Right kidney (tissue), 9 donors: Measurements from ENCODE around the gene ZNF317.

Experiments
- DNase-seq: peaks from one replicate; pipeline ENCODE4 v3.0.0-alpha.2; 2016
- long read RNA-seq, 8 donors: transcript quantifications; one replicate each; lab custom pipeline, GENCODE V29; 2026

ZNF317 gene
- long read RNA-seq, donor 1, full-length matches to known transcripts: 2 of 2 reads
- long read RNA-seq, donor 1, partial matches to known transcripts: 0 of 2 reads
- long read RNA-seq, donor 1, other reads (novel, unspliced or antisense): 0 of 2 reads
- long read RNA-seq, donor 2, full-length matches to known transcripts: 1 of 1 reads
- long read RNA-seq, donor 2, partial matches to known transcripts: 0 of 1 reads
- long read RNA-seq, donor 2, other reads (novel, unspliced or antisense): 0 of 1 reads
- long read RNA-seq, donor 3: 0 reads
- long read RNA-seq, donor 4, full-length matches to known transcripts: 3 of 17 reads
- long read RNA-seq, donor 4, partial matches to known transcripts: 14 of 17 reads
- long read RNA-seq, donor 4, other reads (novel, unspliced or antisense): 0 of 17 reads
- long read RNA-seq, donor 5, full-length matches to known transcripts: 2 of 2 reads
- long read RNA-seq, donor 5, partial matches to known transcripts: 0 of 2 reads
- long read RNA-seq, donor 5, other reads (novel, unspliced or antisense): 0 of 2 reads
- long read RNA-seq, donor 6, full-length matches to known transcripts: 2 of 2 reads
- long read RNA-seq, donor 6, partial matches to known transcripts: 0 of 2 reads
- long read RNA-seq, donor 6, other reads (novel, unspliced or antisense): 0 of 2 reads
- long read RNA-seq, donor 7: 0 reads
- long read RNA-seq, donor 8: 0 reads

DNA sequence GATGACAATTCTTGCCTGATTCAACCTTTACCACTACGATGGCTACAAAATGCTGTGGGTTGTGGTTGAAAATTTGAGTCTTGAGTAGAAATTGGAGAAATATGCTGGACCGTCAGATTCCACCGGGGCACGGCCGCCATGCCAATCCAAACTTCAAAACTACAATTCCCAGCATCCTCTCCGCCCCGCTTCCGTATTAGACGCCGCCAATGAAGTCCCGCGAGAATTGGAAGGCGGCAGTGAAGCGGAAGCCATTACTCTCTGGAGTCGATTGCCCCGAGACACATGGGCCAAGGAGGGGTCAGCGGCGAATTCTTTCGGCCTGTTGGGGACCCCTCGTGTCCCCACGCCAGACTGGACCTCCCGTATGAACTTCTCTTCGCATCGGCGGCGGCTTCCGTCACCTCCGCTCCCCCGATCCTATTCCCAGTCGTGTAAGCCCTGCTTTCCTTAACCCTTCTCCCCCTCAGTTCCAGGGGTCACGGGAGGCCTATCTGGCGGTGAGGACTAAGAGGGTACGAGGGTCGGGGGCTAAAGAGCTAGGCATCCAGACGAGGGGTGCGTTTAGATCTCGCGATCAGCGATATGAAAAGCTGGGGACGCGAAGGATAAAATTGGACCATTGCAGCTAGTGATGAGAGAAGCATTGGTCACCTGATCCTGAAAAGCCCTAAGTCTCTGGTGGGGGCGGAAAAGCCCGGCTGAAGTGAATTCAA is at the start of gene ZNF317:
Gene ZNF317 (plus strand): TSS at position 239 of the 716 bp plus-strand sequence. CDS start 15,620 bp downstream, outside the sequence.
- peak; percentile 89 for DNase-seq

DNA sequence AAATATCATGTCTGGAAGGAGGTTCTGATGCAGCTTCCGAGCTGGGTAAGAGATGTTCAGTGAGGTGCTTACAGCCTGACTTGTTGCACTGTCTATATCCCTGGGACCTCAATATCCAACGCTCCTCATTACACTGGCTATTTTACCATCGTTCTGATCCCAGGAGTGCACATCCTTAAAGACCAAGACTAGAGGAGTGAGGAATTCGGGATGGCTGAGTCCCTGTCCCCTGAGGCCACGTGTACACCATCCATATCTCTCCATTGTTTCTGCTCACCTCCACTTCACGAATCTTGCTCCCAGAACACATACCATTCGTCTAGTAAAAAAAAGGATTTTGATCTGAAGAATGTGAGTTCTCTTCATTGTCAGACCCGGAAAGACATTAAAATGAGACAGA is 32.8 kb upstream of the ZNF317 start, which contains the start of gene OR7G2:
Gene OR7G2 (minus strand): TSS at position 101 of the 400 bp plus-strand sequence. CDS start 4,232 bp downstream, outside the sequence.
- DNase-seq: no peak

DNA sequence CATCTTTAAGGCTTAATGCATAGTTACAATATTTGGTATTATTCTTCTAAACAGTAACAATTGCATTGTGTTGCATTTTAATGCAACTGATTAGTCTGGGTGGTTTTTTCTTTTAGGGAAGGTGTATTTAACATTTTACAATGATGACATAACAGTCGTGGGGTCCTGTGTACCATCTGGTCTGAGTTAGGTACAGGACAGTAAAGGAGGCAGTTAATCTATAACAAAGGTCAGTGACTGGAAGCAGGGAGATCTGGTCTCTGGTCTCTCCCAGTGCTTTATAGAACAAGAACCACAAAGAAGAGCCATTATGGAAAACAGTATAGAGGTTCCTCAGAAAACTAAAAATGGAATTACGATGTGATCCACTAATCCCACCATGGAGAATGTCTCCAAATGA is 30.2 kb upstream of the ZNF317 start:
- no peak for DNase-seq

DNA sequence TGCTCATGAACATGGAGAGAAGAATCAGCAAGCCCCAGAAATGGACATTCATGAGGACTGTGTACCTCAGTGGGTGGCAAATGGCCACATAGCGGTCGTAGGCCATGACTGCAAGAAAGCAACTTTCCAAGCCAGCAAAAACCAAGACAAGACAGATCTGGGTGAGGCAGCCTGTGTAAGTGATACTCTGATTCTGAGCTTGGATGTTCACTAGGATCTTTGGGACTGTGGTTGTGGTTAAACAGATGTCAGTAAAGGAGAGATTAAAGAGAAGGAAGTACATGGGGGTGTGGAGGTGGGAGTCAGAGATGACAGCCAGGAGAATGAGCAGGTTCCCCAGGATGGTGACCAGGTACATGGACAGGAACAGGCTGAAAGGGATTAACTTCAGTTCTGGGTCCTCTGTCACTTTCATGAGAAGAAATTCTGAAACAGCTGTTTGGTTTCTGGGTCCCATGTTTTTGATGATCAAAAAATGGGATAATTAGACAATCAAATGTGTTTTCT is 24.8 kb upstream of the ZNF317 start, which contains the start of gene OR7G1:
Gene OR7G1 (minus strand): TSS at position 457 of the 507 bp plus-strand sequence. CDS start 0 bp downstream, at position 457.
- DNase-seq: no peak

DNA sequence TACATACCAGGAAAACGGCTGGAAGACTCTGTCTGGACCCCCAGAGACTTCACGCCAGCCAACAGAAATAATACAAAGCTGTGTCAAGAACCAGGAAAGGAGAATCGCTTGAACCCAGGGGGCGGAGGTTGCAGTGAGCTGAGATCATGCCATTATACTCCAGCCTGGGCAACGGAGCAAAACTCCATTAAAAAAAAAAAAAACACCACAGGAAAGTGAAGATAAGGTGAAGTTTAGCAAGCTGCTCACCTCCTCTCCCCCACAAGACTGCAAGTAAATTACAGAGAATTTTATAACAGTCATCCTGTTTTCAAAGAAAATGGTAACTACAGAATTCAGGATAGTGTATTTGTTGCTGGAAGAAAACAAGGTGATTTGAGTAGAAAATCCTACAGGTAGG is 23.6 kb upstream of the ZNF317 start:
- no peak for DNase-seq

DNA sequence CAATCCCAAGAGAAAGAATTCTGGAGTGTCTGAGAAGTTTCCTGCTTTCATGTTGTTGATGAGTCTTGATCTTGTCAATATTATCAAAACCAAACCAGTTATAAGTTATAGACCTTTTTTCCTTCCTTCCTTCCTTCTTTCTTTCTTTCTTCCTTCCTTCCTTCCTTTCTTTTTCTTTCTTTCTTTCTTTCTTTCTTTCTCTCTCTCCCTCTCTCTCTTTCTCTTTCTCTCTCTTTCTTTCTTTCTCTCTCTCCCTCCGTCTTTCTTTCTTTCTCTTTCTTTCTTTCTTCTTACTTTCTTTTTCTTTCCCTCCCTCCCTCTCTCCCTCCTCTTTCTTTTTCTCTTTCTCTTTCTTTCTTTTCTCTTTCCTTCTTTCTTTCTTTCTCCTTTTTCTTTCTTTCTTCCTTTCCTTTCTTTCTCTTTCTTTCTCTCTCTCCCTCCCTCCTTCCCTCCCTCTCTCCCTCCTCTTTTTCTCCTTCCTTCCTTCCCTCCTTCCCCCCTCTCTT is 13.2 kb upstream of the ZNF317 start, which contains the start of gene OR7G3:
Gene OR7G3 (minus strand): TSS at position 51 of the 506 bp plus-strand sequence. CDS start 0 bp downstream, at position 51.
- no peak for DNase-seq

DNA sequence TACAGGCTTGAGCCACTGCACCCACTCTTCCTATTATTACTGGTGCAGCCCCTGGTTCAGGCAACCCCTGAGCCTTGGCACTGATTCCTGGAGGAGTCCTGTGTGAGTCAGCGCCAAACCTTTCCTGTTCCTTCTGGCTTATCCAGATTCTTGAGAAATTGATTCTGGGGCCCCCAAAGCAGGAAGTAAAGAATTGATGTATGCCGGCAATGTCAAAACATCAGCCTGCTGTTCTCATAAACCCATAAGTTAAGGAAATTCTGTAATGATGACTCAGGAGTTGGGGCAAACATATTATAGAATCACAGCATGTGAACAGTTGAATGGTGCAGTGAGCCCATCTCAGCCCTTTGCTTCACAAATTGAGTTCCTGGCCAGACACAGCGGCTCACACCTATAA is 12.0 kb upstream of the ZNF317 start:
- no peak for DNase-seq

DNA sequence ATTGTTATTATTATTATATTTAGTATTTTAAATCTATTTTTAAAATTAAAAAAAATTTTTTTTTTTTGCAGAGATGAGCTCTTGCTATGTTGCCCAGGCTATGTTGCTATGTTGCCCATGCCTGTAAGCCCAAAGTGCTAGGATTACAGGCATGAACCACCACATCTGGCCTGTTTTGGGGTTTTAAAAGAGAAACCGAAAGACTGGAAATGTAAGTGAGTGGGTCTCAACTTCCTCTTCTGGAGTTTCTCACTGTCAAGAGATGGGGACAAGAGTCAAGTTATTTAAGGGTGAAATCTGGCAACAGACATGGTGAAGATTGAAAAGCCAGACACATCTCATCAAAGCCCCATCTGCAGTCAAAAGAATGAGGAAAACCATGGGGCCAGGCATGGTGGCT is 9.2 kb upstream of the ZNF317 start:
- no peak for DNase-seq

DNA sequence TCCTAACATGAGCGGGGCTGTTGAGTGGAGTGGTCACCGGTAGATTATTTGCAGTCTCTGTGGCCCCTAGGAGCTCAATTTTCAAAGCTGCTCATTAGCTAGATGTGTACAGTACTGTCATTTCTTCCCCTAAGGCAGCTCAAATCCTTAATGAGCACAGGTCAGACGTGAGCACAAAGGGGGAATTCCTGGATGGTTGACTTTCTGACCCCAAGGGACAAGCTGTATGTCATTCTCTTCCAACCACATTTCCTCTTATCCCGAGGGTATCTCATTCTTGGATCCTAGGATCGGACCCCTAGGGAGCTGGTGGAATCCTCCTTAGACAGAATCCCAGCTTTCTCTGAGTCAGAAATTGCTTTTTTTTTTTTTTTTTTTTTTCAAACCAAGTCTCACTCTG is 7.8 kb upstream of the ZNF317 start:
- no peak for DNase-seq

DNA sequence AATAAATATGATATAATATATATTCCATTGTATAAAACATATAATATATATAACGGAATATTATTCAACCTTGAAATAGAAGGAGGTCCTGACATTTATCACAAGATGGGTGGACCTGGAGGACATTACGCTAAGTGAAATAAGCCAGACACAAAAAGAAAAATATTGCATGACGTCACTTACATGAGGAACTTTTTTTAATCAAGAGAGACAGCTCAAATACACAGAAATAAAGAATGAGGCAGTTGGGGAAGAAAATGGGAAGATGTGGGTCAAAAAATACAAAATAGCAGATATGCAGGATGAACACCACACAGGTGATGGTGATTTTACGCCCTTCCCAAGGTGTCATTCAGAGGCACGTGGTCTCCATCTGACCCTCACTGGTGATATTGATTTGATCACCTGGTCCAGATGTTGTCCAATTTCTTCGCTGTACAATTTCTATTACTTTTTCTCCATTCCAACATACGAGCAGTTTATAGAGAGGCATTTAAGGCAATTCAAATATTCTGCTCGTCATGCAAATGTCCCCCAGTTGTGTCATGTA is 513 bp upstream of the ZNF317 start:
- no peak for DNase-seq

DNA sequence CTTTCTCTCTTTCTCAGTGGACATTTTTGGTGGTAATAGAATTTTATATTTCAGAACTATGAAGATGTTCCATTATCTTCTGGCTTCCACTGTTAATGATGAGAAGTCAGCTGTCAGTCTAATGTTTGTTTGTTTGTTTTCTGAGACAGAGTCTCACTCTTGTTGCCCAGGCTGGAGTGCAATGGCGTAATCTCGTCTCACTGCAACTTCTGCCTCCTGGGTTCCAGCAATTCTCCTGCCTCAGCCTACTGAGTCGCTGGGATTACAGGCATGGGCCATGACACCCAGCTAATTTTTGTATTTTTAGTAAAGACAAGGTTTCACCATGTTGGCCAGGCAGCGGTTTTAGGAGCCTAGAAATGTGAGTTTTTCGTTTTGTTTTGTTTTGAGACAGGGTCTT is 4.7 kb downstream of the ZNF317 start:
- no peak for DNase-seq

DNA sequence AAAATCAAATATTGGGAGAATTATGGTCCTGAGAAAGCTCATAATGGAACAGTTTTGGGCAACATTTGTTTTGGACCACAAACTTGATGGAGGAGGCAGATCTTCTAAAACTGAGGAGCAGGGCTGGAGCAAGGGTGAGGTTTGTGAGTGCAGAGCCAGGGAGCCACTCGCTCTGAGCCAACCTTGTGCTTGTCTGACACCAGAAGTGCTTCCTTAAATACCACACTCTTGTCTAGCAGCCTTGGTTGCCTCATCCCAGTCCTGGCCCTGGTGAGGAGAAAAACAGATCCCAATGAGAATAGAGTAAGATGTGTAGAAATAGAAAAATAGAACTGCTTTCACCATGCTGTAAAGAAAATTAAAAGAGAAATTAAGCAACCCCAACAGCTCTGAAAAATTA is 6.7 kb downstream of the ZNF317 start:
- DNase-seq: no peak

DNA sequence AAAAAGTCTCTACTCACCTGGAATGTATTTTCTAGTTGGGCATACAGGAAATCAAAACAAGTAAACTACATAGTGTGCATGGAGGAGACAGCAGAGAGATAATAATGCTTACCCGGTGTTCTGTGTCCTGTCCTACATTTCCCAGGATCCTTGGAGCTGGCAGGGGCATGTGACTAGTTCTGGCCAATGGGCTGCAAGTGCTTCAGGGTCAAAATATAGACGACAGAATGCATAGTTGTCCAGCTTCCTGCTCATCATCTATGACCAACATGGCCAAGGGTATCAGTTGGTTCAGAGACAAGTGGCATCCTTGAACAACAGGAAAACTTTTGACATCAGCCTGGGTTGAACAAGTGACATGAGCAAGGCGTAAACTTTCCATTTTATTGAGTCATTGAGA is 8.5 kb downstream of the ZNF317 start:
- DNase-seq: no peak

DNA sequence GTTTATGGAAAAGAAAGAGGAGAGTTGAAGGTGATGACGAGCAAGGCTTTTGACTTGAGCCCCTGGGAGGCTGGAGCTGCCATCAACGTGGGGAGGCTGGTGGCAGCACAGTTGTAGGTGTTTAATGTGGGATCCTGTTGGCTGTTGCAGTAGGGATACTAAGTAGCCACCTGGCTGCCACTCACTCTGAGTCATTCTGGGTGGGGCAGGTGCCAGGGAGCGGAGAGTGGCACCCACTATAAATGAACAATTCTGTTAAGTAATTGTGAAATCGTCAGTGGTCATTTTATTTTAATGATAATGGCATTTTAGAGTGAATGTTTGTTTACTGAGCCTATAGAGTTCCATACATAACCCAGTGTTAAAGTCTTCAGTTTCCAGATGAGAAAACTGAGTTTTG is 9.8 kb downstream of the ZNF317 start:
- no peak for DNase-seq

DNA sequence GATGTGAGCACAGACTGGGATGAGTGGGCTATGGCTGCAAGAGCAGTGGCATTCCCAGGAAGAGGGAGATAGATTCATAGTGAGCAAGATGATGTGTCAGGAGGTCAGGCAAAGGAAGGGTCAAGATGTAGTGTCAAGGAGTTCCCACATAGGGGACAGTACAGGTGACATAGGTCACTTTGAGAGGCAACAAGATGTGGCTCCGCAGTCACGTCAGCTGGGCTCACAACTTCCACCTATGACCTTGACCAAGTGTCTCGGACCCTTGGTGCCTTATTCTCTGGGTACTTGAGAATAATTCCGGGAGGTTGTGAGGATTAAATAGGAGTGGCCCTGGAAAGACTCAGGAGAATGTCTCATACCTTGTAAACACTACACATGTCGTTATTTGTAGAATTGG is 10.5 kb downstream of the ZNF317 start:
- no peak for DNase-seq

DNA sequence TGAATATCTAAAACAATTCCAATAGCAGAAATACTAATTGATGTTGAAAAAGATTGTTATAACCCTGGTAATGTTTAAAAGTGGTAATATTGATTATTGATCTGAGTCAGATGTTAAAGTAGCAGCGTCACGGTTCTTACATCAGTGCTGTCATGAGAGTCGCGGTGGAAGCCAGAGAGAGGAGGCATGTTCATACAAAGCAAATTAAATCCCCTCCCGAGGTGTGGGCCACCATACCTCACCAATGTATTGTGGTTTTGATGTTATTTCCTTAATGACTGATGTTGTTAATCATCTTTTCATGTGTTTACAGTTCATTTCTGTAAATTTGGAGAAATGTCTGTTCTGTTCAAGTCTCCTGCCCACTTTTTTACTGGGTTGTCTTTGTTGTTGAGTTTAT is 11.2 kb downstream of the ZNF317 start:
- no peak for DNase-seq

DNA sequence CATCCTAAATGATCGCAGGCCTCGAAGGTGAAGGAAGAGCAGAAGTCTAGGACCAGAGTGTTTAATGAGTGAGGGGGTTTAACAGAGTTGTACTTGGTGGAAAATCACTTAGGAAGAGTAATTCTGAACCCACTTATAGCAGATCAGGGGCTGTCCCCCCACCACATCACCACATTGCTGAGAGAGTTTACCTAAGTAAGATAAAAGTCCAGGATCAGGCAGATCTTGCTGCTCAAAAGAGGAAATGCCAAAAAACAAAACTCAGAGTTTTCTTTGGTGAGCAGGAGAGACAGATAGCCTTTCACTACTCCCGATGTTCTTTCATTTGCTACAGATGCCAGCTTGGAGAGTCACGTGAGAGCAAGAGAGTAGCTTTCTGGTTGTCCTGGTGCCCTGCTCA is 15.4 kb downstream of the ZNF317 start:
- no peak for DNase-seq

DNA sequence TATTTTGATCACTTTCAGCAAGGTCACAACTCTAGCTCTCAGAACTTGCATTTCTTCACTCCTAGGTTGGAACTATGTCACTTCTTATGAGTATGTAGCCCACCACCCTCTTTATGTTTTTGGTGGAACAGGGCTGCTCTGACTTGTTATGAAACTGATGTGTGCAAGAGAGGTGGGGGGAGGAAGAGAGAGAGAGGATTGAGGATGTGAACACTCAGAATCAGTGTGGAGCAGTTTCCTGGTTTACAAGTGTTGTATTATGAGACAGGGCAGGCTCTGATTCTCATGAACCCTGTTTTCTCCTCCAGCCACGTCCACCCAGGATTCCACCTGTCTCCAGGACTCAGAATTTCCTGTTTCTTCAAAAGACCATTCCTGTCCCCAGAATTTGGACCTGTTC is 16.1 kb downstream of the ZNF317 start:
- DNase-seq: no peak

DNA sequence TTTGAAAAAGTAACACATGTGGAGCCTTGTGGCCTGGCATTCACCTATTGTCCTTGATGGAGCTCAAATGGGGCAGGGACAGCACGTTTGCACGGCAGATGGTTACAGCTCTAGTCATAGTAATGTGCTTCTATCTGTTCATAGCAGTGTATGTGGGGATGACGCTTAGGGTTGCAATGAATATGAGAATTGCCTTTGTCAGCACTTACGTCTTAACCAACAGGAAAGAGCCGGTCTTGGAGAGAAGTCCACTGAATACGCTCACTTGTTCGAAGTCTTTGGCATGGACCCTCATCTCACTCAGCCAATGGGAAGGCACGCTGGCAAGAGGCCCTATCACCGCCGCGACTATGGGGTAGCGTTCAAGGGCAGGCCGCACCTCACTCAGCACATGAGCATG is 19.7 kb downstream of the ZNF317 start:
- no peak for DNase-seq

DNA sequence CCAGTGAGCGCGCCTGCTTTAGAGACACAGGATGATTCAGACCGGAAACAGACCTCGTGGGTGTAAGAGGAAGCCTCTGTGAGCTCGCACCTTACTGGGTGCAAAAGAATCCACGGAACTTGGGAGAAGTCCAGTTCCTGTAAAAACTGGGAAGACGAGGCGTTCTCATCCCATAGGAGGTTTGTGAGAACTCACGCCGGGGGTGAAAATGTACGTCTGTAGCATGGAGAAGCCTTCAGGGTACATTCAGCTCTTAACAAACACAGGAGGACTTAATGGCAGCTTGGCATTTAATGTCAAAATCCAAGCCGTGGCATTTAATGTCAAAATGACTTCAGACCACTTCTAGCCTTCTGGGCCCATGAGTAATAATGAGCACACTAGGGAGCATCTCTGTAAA is 21.2 kb downstream of the ZNF317 start:
- DNase-seq: no peak

DNA sequence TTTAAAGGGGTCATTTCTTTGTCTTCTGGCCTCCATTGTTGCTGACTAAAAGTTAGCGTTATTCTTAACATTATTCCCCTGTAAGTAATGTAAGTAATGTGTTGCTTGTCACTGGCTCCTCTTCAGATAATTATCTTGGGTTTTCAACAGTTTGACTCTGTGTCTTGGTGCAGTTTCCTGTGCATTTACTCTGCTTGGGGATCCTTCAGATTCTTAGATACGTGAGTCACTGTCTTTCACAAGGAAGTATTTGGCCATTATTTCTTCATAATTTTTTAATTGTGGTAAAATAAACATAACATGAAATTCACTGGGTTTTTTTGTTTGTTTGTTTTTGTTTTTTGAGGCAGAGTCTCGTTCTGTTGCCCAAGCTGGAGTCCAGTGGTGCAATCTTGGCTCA is 25.1 kb downstream of the ZNF317 start:
- no peak for DNase-seq

DNA sequence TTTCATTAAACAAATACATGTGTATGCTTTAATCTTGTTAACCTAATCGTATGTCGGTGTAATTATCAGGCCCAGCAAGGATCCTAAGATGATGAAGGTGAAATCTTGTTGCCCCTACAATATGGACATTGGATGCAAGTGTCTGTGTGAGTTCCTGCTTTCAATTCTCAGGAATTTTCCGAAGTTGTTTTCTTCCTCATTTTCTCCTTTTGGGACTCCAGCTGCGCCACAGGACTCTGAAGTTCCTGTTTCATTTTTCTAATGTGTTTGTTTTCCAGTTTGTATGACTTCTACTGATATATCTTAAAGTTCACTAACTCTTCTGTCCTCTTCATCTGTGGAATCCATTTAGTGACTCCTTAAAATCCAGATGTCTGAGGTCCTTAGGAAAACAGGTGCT is 26.6 kb downstream of the ZNF317 start:
- no peak for DNase-seq
